ENCODE results near the gene IRF2BPL.

Gene IRF2BPL

GRCh38 chr14:76984297-76984696, 44.2 kb downstream of the IRF2BPL start:
- TF ChIP-seq, protein P1, sequence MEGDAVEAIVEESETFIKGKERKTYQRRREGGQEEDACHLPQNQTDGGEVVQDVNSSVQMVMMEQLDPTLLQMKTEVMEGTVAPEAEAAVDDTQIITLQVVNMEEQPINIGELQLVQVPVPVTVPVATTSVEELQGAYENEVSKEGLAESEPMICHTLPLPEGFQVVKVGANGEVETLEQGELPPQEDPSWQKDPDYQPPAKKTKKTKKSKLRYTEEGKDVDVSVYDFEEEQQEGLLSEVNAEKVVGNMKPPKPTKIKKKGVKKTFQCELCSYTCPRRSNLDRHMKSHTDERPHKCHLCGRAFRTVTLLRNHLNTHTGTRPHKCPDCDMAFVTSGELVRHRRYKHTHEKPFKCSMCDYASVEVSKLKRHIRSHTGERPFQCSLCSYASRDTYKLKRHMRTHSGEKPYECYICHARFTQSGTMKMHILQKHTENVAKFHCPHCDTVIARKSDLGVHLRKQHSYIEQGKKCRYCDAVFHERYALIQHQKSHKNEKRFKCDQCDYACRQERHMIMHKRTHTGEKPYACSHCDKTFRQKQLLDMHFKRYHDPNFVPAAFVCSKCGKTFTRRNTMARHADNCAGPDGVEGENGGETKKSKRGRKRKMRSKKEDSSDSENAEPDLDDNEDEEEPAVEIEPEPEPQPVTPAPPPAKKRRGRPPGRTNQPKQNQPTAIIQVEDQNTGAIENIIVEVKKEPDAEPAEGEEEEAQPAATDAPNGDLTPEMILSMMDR (IDR thresholded peaks at IDR 0.05), result no peak

DNA sequence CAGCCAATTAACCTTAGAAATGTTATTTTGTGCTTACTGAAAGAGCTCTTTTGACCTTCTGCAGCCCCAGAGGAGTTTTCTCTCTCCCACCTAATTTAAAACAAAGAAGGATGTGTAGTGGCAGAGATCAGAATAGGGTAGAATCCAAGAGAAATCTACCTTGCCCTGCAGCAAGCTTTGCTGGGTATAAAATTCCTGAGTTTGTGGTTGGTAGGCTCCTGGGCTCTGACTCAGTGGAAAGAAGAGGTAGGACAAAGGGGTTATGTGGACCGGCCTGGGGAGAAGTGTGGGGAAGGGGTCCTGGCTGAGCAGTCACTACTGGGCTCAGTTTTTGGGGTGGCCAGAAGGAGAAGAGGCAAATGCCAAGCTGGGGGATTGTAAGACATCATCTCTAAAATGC, 46.8 kb downstream of the IRF2BPL start:
- TF ChIP-seq, protein P1 (IDR thresholded peaks at IDR 0.05), result no peak

- TF ChIP-seq, protein P1 (IDR thresholded peaks at IDR 0.05), result no peak
Measured at GRCh38 chr14:76977793-76978720, 50.5 kb downstream of the IRF2BPL start.

DNA sequence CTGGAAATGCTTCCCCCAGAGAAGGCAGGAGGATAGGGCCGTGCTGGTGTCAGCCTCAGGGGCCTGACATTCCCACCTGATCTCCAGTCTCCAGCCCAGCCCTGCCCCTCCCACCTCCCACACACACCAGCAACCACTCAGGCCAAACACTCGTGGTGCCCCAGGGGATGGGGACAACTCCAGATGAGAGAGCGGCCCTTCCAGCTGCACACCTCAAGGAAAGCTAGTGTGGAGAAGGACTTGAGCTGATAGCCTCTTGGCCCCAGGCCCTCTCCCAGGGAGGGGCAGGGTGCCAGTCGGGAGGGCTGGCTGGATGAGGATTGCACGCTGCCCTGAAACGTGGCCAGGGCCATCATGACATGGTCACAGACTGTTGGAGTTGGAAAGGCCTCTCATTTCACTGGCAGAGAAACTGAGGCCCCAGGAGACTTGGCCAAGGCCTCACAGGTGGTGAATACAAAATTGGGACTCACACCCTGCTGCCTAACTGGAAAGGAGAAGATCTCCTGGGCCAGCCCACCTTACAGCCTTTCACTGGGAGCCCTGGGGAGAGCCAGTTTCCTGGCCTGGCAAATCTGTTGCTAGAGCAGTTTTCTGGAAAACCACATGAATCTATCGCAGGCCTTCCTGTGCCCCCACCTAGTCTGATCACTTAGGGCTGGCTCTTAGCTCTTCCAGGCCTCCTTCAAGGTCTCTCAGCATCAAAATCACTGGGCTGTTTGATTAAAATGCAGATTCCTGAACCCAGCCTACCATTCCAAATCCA, 52.1 kb downstream of the IRF2BPL start:
- TF ChIP-seq, protein P1 (IDR thresholded peaks at IDR 0.05), result no peak

GRCh38 chr14:76975812-76976211, 52.7 kb downstream of the IRF2BPL start:
- TF ChIP-seq, protein P1 (IDR thresholded peaks at IDR 0.05), result no peak

DNA sequence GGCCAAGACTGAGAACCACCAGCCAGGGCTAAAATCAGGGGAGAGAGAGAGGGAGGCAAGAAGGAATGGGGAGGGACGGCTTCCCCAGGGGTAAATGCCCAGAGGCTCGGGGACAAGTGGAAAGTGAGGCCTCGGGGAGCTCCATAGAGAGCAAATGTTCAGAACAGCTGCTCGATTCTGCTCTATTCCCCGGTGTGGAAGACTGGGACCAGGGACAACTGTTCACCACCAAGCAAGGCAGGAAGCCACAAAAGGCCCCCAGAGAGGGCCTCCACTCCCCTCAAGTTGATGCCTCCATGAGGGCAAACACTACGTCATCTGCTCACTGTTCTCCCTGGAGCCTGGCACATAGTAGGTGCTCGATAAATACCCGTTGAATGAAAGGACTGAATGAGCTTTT, 53.5 kb downstream of the IRF2BPL start:
- TF ChIP-seq, protein P1 (IDR thresholded peaks at IDR 0.05), result no peak
